Fibroblast of lung (primary cell): ENCODE measurements around the gene ZNF410.

Source experiments
- EZH2 ChIP-seq: IDR thresholded peaks from 2 replicates; pipeline ENCODE4 v1.5.1; 2012; ENCODE audit warnings: low read length, control low read depth, mild to moderate bottlenecking; ENCODE audit errors: missing control alignments
- TF ChIP-seq, protein P1 (sequence below), 2 donors: IDR thresholded peaks in 1 of 2; conservative IDR thresholded peaks in 1 of 2; 1 replicate in 1 of 2; 2 replicates in 1 of 2; pipeline ENCODE4 v1.5.1; 2011 to 2012; ENCODE audit warnings: low read length in 2 of 2, control low read depth in 1 of 2, inconsistent platforms in 1 of 2, low read depth in 1 of 2, mild to moderate bottlenecking in 1 of 2

DNA sequence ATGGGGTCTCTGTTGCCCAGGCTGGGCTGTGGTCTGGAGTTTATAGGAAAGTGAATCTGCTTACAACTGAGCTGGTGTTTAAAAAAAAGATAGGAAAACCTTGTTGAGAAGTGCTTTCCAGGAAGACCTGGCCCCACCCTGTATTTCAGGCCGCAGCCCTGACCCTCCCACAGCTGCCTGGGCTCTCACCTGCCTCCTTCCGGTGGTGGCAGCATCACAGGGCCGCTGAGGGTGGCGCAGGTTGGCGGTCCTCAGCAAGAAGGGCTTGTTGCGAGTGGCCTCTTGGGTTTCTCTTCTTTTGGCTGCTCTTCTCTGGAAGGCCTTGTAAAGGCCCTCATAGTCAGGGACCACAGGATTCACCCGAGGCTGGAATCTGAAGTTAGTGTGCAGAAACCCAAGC is 55.5 kb downstream of the ZNF410 start:
- no peak for TF ChIP-seq EZH2
- TF ChIP-seq, protein P1, sequence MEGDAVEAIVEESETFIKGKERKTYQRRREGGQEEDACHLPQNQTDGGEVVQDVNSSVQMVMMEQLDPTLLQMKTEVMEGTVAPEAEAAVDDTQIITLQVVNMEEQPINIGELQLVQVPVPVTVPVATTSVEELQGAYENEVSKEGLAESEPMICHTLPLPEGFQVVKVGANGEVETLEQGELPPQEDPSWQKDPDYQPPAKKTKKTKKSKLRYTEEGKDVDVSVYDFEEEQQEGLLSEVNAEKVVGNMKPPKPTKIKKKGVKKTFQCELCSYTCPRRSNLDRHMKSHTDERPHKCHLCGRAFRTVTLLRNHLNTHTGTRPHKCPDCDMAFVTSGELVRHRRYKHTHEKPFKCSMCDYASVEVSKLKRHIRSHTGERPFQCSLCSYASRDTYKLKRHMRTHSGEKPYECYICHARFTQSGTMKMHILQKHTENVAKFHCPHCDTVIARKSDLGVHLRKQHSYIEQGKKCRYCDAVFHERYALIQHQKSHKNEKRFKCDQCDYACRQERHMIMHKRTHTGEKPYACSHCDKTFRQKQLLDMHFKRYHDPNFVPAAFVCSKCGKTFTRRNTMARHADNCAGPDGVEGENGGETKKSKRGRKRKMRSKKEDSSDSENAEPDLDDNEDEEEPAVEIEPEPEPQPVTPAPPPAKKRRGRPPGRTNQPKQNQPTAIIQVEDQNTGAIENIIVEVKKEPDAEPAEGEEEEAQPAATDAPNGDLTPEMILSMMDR (conservative IDR thresholded peaks at IDR 0.05 in 1 of 2, IDR thresholded peaks at IDR 0.05 in 1 of 2; ENCODE audit: low read depth in 1 of 2, low read length in 2 of 2): no peak
